Measurements from ENCODE around the gene SIRT5. TPM values are rescaled to one million over a fixed set of nuclear protein-coding genes. Genes with fewer than 3 reads are reported as not detected.

SIRT5 gene
- polyA plus RNA-seq, 3 donors: 3.3 to 5.0 (median 3.4) TPM

- intact Hi-C loops (cut with micrococcal nuclease): loop anchor here in 1 of 2 donors (10.0 kb wide), 1 partner anchor 90 kb away; no protein-coding TSS in a partner anchor
Observed at GRCh38 chr6:13614126-13614925, 39.9 kb downstream of the SIRT5 start.

More at GRCh38 chr6:13614126-13614925, 39.9 kb downstream of the SIRT5 start:
- H3K9me3 Mint-ChIP-seq: peaks cover 0 to 3% (median 0%) of the 10 kb centered on the region in 7 donors
- Histone ChIP-seq H3K4me3 (replicated peaks in 1 of 3; ENCODE audit: low read depth in 2 of 3, low read length in 3 of 3) (peak overlapping the region; percentile 57 to 99 (median 90)), H4K20me1 (ENCODE audit: insufficient read depth, low read length) (peaks cover 28% of the 10 kb centered on the region), H3K79me2 (ENCODE audit: insufficient read depth, low read length) (peaks cover 32% of the 10 kb centered on the region), H3K27ac (ENCODE audit: low read depth in 1 of 2, low read length in 2 of 2) (peak overlapping the region; percentile 88 to 93), H2AFZ (ENCODE audit: insufficient read depth, low read depth, low read length, poor library complexity, severe bottlenecking) (peak overlapping the region; percentile 98), H3K9me3 (replicated peaks in 1 of 2; ENCODE audit: control insufficient read depth in 1 of 2, insufficient read depth in 1 of 2, low read length in 2 of 2) (no peaks in the 10 kb centered on the region), H3K27me3 (ENCODE audit: control insufficient read depth in 2 of 2, insufficient read depth in 2 of 2, low read length in 2 of 2) (no peaks in the 10 kb centered on the region), H3K36me3 (replicated peaks in 1 of 2; ENCODE audit: control insufficient read depth in 1 of 2, insufficient read depth in 2 of 2, low read length in 2 of 2) (peaks cover 21 to 25% of the 10 kb centered on the region in 2 donors), H3K4me2 (replicated peaks; ENCODE audit: extremely low read depth, low read length, poor library complexity, severe bottlenecking) (peak overlapping the region; percentile 97), H3K4me1 (ENCODE audit: control insufficient read depth in 1 of 2, insufficient read depth in 2 of 2, low read length in 2 of 2) (peaks cover 18 to 41% of the 10 kb centered on the region in 2 donors), H3K9ac (ENCODE audit: insufficient read depth, low read length, poor library complexity, severe bottlenecking) (peak overlapping the region; percentile 92)
- WGBS (ENCODE audit: insufficient coverage): 7% methylated on average over 37 of the region's 38 CpGs
- peak overlapping the region; percentile 97 to 98 for H3K4me3 Mint-ChIP-seq
- peak overlapping the region; percentile 90 to 97 (median 95) for H3K27ac Mint-ChIP-seq
- no peaks in the 10 kb centered on the region for H3K27me3 Mint-ChIP-seq (ENCODE audit: low read depth in 3 of 3)
- peaks cover 41% of the 10 kb centered on the region for H3K4me1 Mint-ChIP-seq
- peak in 1 of 3 donors; percentile 13 for DNase-seq
- peaks cover 17 to 26% of the 10 kb centered on the region in 2 donors for H3K36me3 Mint-ChIP-seq
- TF ChIP-seq, protein P1, sequence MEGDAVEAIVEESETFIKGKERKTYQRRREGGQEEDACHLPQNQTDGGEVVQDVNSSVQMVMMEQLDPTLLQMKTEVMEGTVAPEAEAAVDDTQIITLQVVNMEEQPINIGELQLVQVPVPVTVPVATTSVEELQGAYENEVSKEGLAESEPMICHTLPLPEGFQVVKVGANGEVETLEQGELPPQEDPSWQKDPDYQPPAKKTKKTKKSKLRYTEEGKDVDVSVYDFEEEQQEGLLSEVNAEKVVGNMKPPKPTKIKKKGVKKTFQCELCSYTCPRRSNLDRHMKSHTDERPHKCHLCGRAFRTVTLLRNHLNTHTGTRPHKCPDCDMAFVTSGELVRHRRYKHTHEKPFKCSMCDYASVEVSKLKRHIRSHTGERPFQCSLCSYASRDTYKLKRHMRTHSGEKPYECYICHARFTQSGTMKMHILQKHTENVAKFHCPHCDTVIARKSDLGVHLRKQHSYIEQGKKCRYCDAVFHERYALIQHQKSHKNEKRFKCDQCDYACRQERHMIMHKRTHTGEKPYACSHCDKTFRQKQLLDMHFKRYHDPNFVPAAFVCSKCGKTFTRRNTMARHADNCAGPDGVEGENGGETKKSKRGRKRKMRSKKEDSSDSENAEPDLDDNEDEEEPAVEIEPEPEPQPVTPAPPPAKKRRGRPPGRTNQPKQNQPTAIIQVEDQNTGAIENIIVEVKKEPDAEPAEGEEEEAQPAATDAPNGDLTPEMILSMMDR (IDR thresholded peaks at IDR 0.05): no peak
